Activated CD8-positive, alpha-beta T cell treated with anti-CD3 and anti-CD28 coated beads for 36 hours (primary cell): ENCODE results near the gene ZNF280D. TPM values are rescaled to one million over a fixed set of nuclear protein-coding genes. Genes with fewer than 3 reads are reported as not detected.

Experiments
- ATAC-seq: fragments of 200-7000 bp; cut with Tn5 transposase; one replicate; pipeline ENCODE4 v1.10.0; 2021; ENCODE audit warnings: mild to moderate bottlenecking, moderate library complexity
- CTCF ChIA-PET: fragments of 350-600 bp; sonication (Branson Sonifier 250); formaldehyde crosslinking; loops from one replicate; lab custom pipeline; 2021; ENCODE audit warnings: antibody characterized with exemption; lab: Charles Lee
- POLR2A ChIA-PET: fragments of 350-600 bp; sonication (Branson Sonifier 250); formaldehyde crosslinking; loops from one replicate; lab custom pipeline; 2021; ENCODE audit warnings: antibody characterized with exemption; lab: Charles Lee
- DNase-seq: peaks from one replicate; pipeline ENCODE4 v3.0.0-alpha.2; 2020
- H3K27ac Mint-ChIP-seq: one replicate; pipeline ENCODE4 v1.8.0; 2021; ENCODE audit warnings: mild to moderate bottlenecking, mixed read lengths
- H3K27me3 Mint-ChIP-seq: one replicate; pipeline ENCODE4 v1.8.0; 2021; ENCODE audit warnings: mixed read lengths
- H3K36me3 Mint-ChIP-seq: one replicate; pipeline ENCODE4 v1.8.0; 2021; ENCODE audit warnings: low read depth, mixed read lengths
- H3K4me1 Mint-ChIP-seq: one replicate; pipeline ENCODE4 v1.8.0; 2021; ENCODE audit warnings: low read depth, mixed read lengths
- H3K4me3 Mint-ChIP-seq: one replicate; pipeline ENCODE4 v1.8.0; 2021; ENCODE audit warnings: mild to moderate bottlenecking, moderate library complexity, mixed read lengths
- H3K9me3 Mint-ChIP-seq: one replicate; pipeline ENCODE4 v1.8.0; 2021; ENCODE audit warnings: mixed read lengths
- intact Hi-C: fragments of 100-400 bp; cut with micrococcal nuclease; formaldehyde crosslinking; loops from one replicate; pipeline ENCODE4 v1.10.0; 2022
- total RNA-seq, 2 experiments: library from RNA; stranded (reverse); gene quantifications; one replicate each; pipeline ENCODE4 v1.2.3, GENCODE V29; 2021
- TF ChIP-seq, protein P1 (sequence below): fragments of 200-600 bp; IDR thresholded peaks from one replicate; pipeline ENCODE4 v1.8.0; 2022; ENCODE audit warnings: antibody characterized with exemption, mild to moderate bottlenecking

The ZNF280D gene
- total RNA-seq, 2 experiments from 2014 or later = 16.2 to 17.0 TPM

GRCh38 chr15:56674857-56675256, 58.5 kb downstream of the ZNF280D start:
- no peaks in the 10 kb centered on the region for H3K4me1 Mint-ChIP-seq
- CTCF ChIA-PET = interaction anchor here (0.8 kb wide), 2 partner anchors 184 to 472 kb away, joined by 3 read pairs; no protein-coding TSS in a partner anchor
- no peak overlapping the region for H3K4me3 Mint-ChIP-seq
- POLR2A ChIA-PET = no interaction called here
- H3K27ac Mint-ChIP-seq = no peak overlapping the region
- no peak for ATAC-seq
- TF ChIP-seq, protein P1, sequence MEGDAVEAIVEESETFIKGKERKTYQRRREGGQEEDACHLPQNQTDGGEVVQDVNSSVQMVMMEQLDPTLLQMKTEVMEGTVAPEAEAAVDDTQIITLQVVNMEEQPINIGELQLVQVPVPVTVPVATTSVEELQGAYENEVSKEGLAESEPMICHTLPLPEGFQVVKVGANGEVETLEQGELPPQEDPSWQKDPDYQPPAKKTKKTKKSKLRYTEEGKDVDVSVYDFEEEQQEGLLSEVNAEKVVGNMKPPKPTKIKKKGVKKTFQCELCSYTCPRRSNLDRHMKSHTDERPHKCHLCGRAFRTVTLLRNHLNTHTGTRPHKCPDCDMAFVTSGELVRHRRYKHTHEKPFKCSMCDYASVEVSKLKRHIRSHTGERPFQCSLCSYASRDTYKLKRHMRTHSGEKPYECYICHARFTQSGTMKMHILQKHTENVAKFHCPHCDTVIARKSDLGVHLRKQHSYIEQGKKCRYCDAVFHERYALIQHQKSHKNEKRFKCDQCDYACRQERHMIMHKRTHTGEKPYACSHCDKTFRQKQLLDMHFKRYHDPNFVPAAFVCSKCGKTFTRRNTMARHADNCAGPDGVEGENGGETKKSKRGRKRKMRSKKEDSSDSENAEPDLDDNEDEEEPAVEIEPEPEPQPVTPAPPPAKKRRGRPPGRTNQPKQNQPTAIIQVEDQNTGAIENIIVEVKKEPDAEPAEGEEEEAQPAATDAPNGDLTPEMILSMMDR = no peak
- DNase-seq = no peak
- no peaks in the 10 kb centered on the region for H3K9me3 Mint-ChIP-seq
- intact Hi-C loops = no loop called here
- H3K27me3 Mint-ChIP-seq = no peaks in the 10 kb centered on the region
- peaks cover 19% of the 10 kb centered on the region for H3K36me3 Mint-ChIP-seq

GRCh38 chr15:56672721-56673120, 60.6 kb downstream of the ZNF280D start:
- CTCF ChIA-PET = no interaction called here

DNA sequence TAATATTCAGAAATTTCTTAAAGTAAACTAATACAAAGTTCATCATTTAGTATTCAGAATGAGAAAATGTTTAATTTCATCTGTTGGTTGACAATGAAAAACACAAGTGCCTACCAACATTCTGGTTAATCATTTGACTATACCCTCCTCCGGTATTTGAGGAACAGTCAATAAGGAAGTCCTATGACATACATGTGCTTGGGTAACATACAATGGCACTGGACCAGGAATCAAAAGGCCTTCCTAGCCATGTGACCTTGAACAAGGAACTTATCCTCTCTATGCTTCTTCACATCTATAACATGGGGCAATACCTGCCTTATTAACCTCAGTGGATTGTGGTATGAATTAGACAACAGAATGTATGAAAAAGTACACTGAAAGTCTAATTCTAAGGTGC, 65.8 kb downstream of the ZNF280D start:
- peaks cover 20% of the 10 kb centered on the region for H3K36me3 Mint-ChIP-seq
- ChIA-PET CTCF (no interaction called here), POLR2A (no interaction called here)
- DNase-seq = no peak
- H3K27ac Mint-ChIP-seq = no peak overlapping the region
- no peak overlapping the region for H3K4me3 Mint-ChIP-seq
- TF ChIP-seq, protein P1 = no peak
- ATAC-seq = no peak
- H3K4me1 Mint-ChIP-seq = no peaks in the 10 kb centered on the region
- H3K27me3 Mint-ChIP-seq = no peaks in the 10 kb centered on the region
- no peaks in the 10 kb centered on the region for H3K9me3 Mint-ChIP-seq
- intact Hi-C loops = no loop called here

More at GRCh38 chr15:56672721-56673120, 60.6 kb downstream of the ZNF280D start:
- Mint-ChIP-seq H3K27me3 (no peaks in the 10 kb centered on the region), H3K27ac (no peak overlapping the region), H3K36me3 (peaks cover 16% of the 10 kb centered on the region), H3K4me3 (no peak overlapping the region), H3K4me1 (no peaks in the 10 kb centered on the region), H3K9me3 (no peaks in the 10 kb centered on the region)
- intact Hi-C loops = no loop called here
- no peak for ATAC-seq
- POLR2A ChIA-PET = no interaction called here
- no peak for DNase-seq
- TF ChIP-seq, protein P1 = no peak

GRCh38 chr15:56660943-56661342, 72.4 kb downstream of the ZNF280D start:
- POLR2A ChIA-PET = interaction anchor here (0.6 kb wide), 1 partner anchor 151 kb away, joined by 3 read pairs; no protein-coding TSS in a partner anchor

DNA sequence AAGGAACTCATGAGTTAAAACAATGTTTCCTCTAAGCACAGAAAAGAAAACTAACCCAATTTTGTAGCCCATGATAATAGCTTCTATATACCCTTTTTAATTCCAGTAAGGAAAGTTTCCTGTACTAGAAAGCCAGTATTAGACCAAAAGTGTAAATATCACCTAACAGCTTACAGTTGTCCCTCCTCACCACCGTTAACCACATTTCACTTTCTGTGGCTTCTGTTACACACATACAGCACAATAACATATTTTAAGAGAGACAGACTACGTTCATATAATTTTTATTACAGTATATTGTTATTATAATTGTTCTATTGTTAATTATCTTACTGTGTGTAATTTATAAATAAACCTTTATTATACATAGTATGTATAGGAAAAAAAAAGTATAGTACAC, 74.1 kb downstream of the ZNF280D start:
- intact Hi-C loops = no loop called here
- POLR2A ChIA-PET = no interaction called here

More at GRCh38 chr15:56660943-56661342, 72.4 kb downstream of the ZNF280D start:
- Mint-ChIP-seq H3K27ac (no peak overlapping the region), H3K4me1 (peaks cover 2% of the 10 kb centered on the region), H3K9me3 (no peaks in the 10 kb centered on the region), H3K27me3 (no peaks in the 10 kb centered on the region), H3K4me3 (no peak overlapping the region), H3K36me3 (peaks cover 27% of the 10 kb centered on the region)
- ATAC-seq (no peak), DNase-seq (no peak)
- CTCF ChIA-PET = no interaction called here
- intact Hi-C loops = no loop called here
- TF ChIP-seq, protein P1 = no peak

More for the DNA sequence above, 74.1 kb downstream of the ZNF280D start:
- H3K4me1 Mint-ChIP-seq = peaks cover 2% of the 10 kb centered on the region
- TF ChIP-seq, protein P1 = no peak
- H3K27me3 Mint-ChIP-seq = no peaks in the 10 kb centered on the region
- peaks cover 18% of the 10 kb centered on the region for H3K36me3 Mint-ChIP-seq
- no peak overlapping the region for H3K4me3 Mint-ChIP-seq
- no peaks in the 10 kb centered on the region for H3K9me3 Mint-ChIP-seq
- no peak for ATAC-seq
- DNase-seq = no peak
- CTCF ChIA-PET = no interaction called here
- H3K27ac Mint-ChIP-seq = no peak overlapping the region
